ENCODE results near the gene CPZ. TPM values are rescaled to one million over a fixed set of nuclear protein-coding genes. Genes with fewer than 3 reads are reported as not detected.
A peak's percentile ranks its signal among the peaks of the same experiment; 100 is the strongest.

Gene CPZ
- 6.7 TPM for polyA plus RNA-seq (2013, experiment 1 of 2)
- 6.7 TPM for polyA plus RNA-seq (2013, experiment 2 of 2)

DNA sequence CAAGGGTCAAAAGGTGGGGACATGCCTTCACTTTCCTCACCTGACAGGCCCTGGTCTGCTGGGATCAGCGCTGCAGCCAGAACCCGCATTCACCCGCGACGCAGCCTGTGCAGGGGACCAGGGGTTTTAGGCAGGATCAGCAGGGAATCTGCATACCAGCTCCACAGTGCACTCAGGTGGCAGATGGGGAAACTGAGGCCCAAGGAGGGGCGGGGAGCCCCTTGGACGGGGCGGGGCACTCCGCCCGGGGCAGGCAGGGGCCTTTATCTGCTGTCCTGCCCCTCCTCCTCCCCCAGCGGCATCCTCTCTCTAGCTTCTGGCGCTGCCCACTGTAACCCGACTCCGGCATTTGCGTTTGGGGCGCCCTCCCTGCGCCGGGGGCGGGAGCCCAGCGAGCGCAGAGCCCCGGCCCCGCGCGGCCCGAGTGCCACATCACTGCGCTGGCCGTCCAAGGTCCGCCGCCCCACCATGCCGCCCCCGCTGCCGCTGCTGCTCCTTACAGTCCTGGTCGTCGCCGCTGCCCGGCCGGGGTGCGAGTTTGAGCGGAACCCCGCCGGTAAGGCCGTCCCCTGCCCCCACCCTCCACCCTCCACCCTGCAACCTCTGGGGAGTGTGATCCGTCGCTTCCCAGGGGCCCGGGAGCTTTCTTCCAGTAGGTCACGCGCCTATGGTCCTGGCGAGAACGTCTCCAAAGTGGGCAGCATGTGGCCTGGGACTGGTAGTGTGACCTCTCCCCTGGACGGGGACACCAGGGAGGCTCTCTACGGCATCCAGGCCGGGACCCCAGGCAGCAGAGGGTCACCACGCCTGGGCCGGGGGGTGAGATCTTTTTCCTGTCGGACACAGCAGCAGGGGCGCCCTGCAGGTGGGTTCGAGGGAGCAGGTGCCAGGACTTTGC, at the start of gene CPZ:
Gene CPZ, plus strand, starts transcription at position 400 of the 898 bp plus-strand sequence. Its CDS starts 69 bp downstream, at position 469.
- Histone ChIP-seq H3K9me3 (replicated peaks in 1 of 2; ENCODE audit: control insufficient read depth in 2 of 2, insufficient read depth in 1 of 2, low read depth in 1 of 2, low read length in 2 of 2) (peaks cover 0 to 2% of the 10 kb centered on the region in 2 donors), H3K4ac (ENCODE audit: low read length) (peak within 1 kb of the TSS; percentile 27), H3K23ac (ENCODE audit: low read depth, low read length, poor library complexity) (peak within 1 kb of the TSS; percentile 86), H3K14ac (ENCODE audit: low read length) (no peak within 1 kb of the TSS), H3K4me1 (ENCODE audit: control insufficient read depth in 2 of 2, insufficient read depth in 1 of 2, low read depth in 1 of 2, low read length in 2 of 2) (peaks cover 0 to 34% of the 10 kb centered on the region in 2 donors), H2BK5ac (ENCODE audit: low read length) (peak within 1 kb of the TSS; percentile 76), H3K36me3 (replicated peaks in 1 of 2; ENCODE audit: control insufficient read depth in 2 of 2, insufficient read depth in 2 of 2, low read length in 2 of 2) (no peaks in the 10 kb centered on the region), H2BK12ac (ENCODE audit: low read length) (peak within 1 kb of the TSS; percentile 88), H3K4me3 (ENCODE audit: low read length in 2 of 2) (peak within 1 kb of the TSS in 1 of 2 donors; percentile 78), H3K9ac (ENCODE audit: low read depth, low read length, poor library complexity) (peak within 1 kb of the TSS; percentile 56), H3K27me3 (ENCODE audit: control insufficient read depth in 3 of 3, insufficient read depth in 3 of 3, low read depth in 1 of 3, low read length in 3 of 3) (peaks cover 0 to 55% (median 13%) of the 10 kb centered on the region in 3 experiments), H3K18ac (ENCODE audit: low read length) (peak within 1 kb of the TSS; percentile 92), H3K4me2 (ENCODE audit: insufficient read depth, low read length, poor library complexity, severe bottlenecking) (peak within 1 kb of the TSS; percentile 90), H2AK5ac (ENCODE audit: low read depth, low read length) (peak within 1 kb of the TSS; percentile 95), H3K79me1 (ENCODE audit: low read depth, low read length) (no peaks in the 10 kb centered on the region), H4K8ac (ENCODE audit: low read depth, low read length) (no peak within 1 kb of the TSS), H2BK15ac (ENCODE audit: low read length) (peak within 1 kb of the TSS; percentile 86), H4K91ac (ENCODE audit: low read depth, low read length, poor library complexity) (no peak within 1 kb of the TSS), H2BK120ac (ENCODE audit: low read depth, low read length) (peak within 1 kb of the TSS; percentile 9), H3K27ac (replicated peaks; ENCODE audit: low read length) (no peak within 1 kb of the TSS), H2AFZ (ENCODE audit: low read length) (peak within 1 kb of the TSS; percentile 68)
- no CpG with 5 or more reads among the region's 58 CpGs for WGBS, 2 donors (ENCODE audit: extremely low coverage in 2 of 2, insufficient read length in 2 of 2, insufficient replicate concordance in 1 of 2)
- DNase-seq (ENCODE audit: low spot score) = peak; percentile 64

DNA sequence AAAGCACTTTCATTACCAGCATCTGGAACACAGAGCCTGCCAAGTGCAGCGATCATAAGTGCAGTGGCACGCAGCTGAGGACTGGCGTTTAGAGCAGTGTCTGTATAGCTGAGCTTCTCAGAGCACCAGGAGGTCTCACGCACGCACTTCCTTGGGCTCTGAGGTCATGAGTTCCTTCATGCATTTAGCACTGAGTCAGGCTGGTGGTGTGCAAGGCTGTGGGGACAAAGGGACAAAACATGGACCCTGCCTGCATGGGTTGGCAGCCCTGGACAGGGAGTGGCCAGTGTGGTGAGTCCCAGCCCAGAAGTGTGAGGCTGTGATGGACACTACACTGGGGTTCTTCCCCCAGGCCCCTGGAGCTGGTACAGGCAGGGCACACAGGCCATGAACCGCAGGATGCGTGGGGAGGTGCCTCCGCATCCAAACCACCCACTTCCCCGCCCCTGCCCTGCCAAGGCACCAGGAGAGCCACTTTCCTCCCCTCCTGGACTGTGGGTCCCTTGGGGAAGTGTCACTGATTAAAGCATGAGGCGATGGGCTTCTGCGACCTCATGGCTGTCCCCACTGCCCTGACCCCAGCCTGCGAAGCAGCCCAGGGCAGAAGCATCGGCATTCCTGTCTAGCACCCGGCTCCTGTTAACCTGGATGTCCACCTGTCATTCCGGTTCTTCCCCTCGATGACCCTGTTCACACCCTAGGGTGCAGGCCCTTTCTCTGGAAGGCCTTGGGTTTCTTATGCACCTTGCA, 49.6 kb upstream of the CPZ start:
- Histone ChIP-seq H3K18ac (ENCODE audit: low read length) (peak overlapping the region; percentile 67), H2AFZ (ENCODE audit: low read length) (no peak overlapping the region), H2AK5ac (ENCODE audit: low read depth, low read length) (peak overlapping the region; percentile 48), H3K4me3 (ENCODE audit: low read length in 2 of 2) (no peak overlapping the region), H3K9ac (ENCODE audit: low read depth, low read length, poor library complexity) (peak overlapping the region; percentile 7), H2BK120ac (ENCODE audit: low read depth, low read length) (no peak overlapping the region), H3K4me1 (ENCODE audit: control insufficient read depth in 2 of 2, insufficient read depth in 1 of 2, low read depth in 1 of 2, low read length in 2 of 2) (no peaks in the 10 kb centered on the region), H2BK15ac (ENCODE audit: low read length) (no peak overlapping the region), H2BK12ac (ENCODE audit: low read length) (no peak overlapping the region), H3K79me1 (ENCODE audit: low read depth, low read length) (no peaks in the 10 kb centered on the region), H3K23ac (ENCODE audit: low read depth, low read length, poor library complexity) (peak overlapping the region; percentile 5), H2BK5ac (ENCODE audit: low read length) (no peak overlapping the region), H3K36me3 (replicated peaks in 1 of 2; ENCODE audit: control insufficient read depth in 2 of 2, insufficient read depth in 2 of 2, low read length in 2 of 2) (no peaks in the 10 kb centered on the region), H3K4me2 (ENCODE audit: insufficient read depth, low read length, poor library complexity, severe bottlenecking) (no peak overlapping the region), H3K27ac (replicated peaks; ENCODE audit: low read length) (no peak overlapping the region), H4K91ac (ENCODE audit: low read depth, low read length, poor library complexity) (no peak overlapping the region), H3K27me3 (ENCODE audit: control insufficient read depth in 3 of 3, insufficient read depth in 3 of 3, low read depth in 1 of 3, low read length in 3 of 3) (no peaks in the 10 kb centered on the region), H3K9me3 (replicated peaks in 1 of 2; ENCODE audit: control insufficient read depth in 2 of 2, insufficient read depth in 1 of 2, low read depth in 1 of 2, low read length in 2 of 2) (no peaks in the 10 kb centered on the region), H3K4ac (ENCODE audit: low read length) (no peak overlapping the region), H4K8ac (ENCODE audit: low read depth, low read length) (no peak overlapping the region), H3K14ac (ENCODE audit: low read length) (peak overlapping the region; percentile 47)
- no CpG with 5 or more reads among the region's 16 CpGs for WGBS, 2 donors (ENCODE audit: extremely low coverage in 2 of 2, insufficient read length in 2 of 2, insufficient replicate concordance in 1 of 2)
- DNase-seq (ENCODE audit: low spot score) = no peak

DNA sequence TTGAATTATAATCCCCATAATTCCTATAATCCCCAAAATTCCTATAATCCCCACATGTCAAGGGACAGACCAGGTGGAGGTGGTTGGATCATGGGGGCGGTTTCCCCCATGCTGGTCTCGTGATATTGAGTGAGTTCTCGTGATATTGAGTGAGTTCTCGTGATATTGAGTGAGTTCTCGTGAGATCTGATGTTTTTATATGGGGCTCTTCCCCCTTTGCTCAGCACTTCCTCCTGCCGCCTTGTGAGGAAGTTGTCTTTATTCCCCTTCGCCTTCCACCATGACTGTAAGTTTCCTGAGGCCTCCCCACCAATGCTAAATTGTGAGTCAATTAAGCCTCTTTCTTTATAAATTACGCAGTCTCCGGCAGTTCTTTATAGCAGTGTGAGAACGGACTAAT, 48.9 kb upstream of the CPZ start:
- H3K14ac ChIP-seq (ENCODE audit: low read length) = no peak overlapping the region
- no CpG with 5 or more reads among the region's 10 CpGs for WGBS, 2 donors (ENCODE audit: extremely low coverage in 2 of 2, insufficient read length in 2 of 2, insufficient replicate concordance in 1 of 2)

DNA sequence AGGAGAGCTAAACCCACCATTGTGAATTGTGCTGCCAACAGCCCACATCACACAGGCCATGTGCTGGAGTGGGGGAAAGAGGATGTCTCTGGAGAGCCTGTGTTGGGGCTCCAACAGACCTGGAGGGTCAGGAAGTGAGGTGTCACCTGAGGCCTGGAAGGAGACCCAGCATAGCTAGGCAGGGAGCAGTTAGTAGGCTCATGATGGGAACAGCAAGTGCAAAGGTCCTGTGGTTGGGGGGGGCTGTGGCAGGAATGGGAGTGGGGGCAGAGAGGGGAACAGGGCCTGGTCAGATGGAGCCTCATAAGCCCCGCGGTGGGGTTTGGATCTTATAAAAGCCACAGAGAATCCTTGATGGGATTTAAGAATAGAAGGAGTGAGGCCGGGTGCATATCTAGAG, 48.3 kb upstream of the CPZ start:
- Histone ChIP-seq H2BK5ac (ENCODE audit: low read length) (no peak overlapping the region), H3K9me3 (replicated peaks in 1 of 2; ENCODE audit: control insufficient read depth in 2 of 2, insufficient read depth in 1 of 2, low read depth in 1 of 2, low read length in 2 of 2) (no peaks in the 10 kb centered on the region), H3K4me2 (ENCODE audit: insufficient read depth, low read length, poor library complexity, severe bottlenecking) (no peak overlapping the region), H3K4ac (ENCODE audit: low read length) (no peak overlapping the region), H2BK120ac (ENCODE audit: low read depth, low read length) (no peak overlapping the region), H2AK5ac (ENCODE audit: low read depth, low read length) (peak overlapping the region; percentile 60), H4K91ac (ENCODE audit: low read depth, low read length, poor library complexity) (no peak overlapping the region), H4K8ac (ENCODE audit: low read depth, low read length) (peak overlapping the region; percentile 48), H3K14ac (ENCODE audit: low read length) (peak overlapping the region; percentile 12), H2AFZ (ENCODE audit: low read length) (no peak overlapping the region), H3K9ac (ENCODE audit: low read depth, low read length, poor library complexity) (no peak overlapping the region), H3K4me3 (ENCODE audit: low read length in 2 of 2) (no peak overlapping the region), H3K23ac (ENCODE audit: low read depth, low read length, poor library complexity) (no peak overlapping the region), H3K36me3 (replicated peaks in 1 of 2; ENCODE audit: control insufficient read depth in 2 of 2, insufficient read depth in 2 of 2, low read length in 2 of 2) (no peaks in the 10 kb centered on the region), H3K27me3 (ENCODE audit: control insufficient read depth in 3 of 3, insufficient read depth in 3 of 3, low read depth in 1 of 3, low read length in 3 of 3) (peaks cover 0 to 2% (median 0%) of the 10 kb centered on the region in 3 experiments), H2BK12ac (ENCODE audit: low read length) (peak overlapping the region; percentile 64), H3K4me1 (ENCODE audit: control insufficient read depth in 2 of 2, insufficient read depth in 1 of 2, low read depth in 1 of 2, low read length in 2 of 2) (no peaks in the 10 kb centered on the region), H3K27ac (replicated peaks; ENCODE audit: low read length) (no peak overlapping the region), H3K18ac (ENCODE audit: low read length) (no peak overlapping the region), H3K79me1 (ENCODE audit: low read depth, low read length) (no peaks in the 10 kb centered on the region), H2BK15ac (ENCODE audit: low read length) (no peak overlapping the region)
- DNase-seq (ENCODE audit: low spot score) = no peak
- no CpG with 5 or more reads among the region's 3 CpGs for WGBS, 2 donors (ENCODE audit: extremely low coverage in 2 of 2, insufficient read length in 2 of 2, insufficient replicate concordance in 1 of 2)

More for the DNA sequence above, 48.9 kb upstream of the CPZ start:
- H3K4ac ChIP-seq (ENCODE audit: low read length) = no peak overlapping the region
- H2AK5ac ChIP-seq (ENCODE audit: low read depth, low read length) = no peak overlapping the region
- no peaks in the 10 kb centered on the region for H3K9me3 ChIP-seq (replicated peaks in 1 of 2; ENCODE audit: control insufficient read depth in 2 of 2, insufficient read depth in 1 of 2, low read depth in 1 of 2, low read length in 2 of 2)
- DNase-seq (ENCODE audit: low spot score) = no peak
- H4K91ac ChIP-seq (ENCODE audit: low read depth, low read length, poor library complexity) = no peak overlapping the region
- H3K27me3 ChIP-seq (ENCODE audit: control insufficient read depth in 3 of 3, insufficient read depth in 3 of 3, low read depth in 1 of 3, low read length in 3 of 3) = no peaks in the 10 kb centered on the region
- no peak overlapping the region for H2BK120ac ChIP-seq (ENCODE audit: low read depth, low read length)
- no peak overlapping the region for H3K4me3 ChIP-seq (ENCODE audit: low read length in 2 of 2)
- H3K36me3 ChIP-seq (replicated peaks in 1 of 2; ENCODE audit: control insufficient read depth in 2 of 2, insufficient read depth in 2 of 2, low read length in 2 of 2) = no peaks in the 10 kb centered on the region
- no peak overlapping the region for H3K9ac ChIP-seq (ENCODE audit: low read depth, low read length, poor library complexity)
- no peak overlapping the region for H2BK12ac ChIP-seq (ENCODE audit: low read length)
- no peak overlapping the region for H3K27ac ChIP-seq (replicated peaks; ENCODE audit: low read length)
- no peak overlapping the region for H2BK5ac ChIP-seq (ENCODE audit: low read length)
- no peaks in the 10 kb centered on the region for H3K4me1 ChIP-seq (ENCODE audit: control insufficient read depth in 2 of 2, insufficient read depth in 1 of 2, low read depth in 1 of 2, low read length in 2 of 2)
- no peak overlapping the region for H4K8ac ChIP-seq (ENCODE audit: low read depth, low read length)
- H3K79me1 ChIP-seq (ENCODE audit: low read depth, low read length) = no peaks in the 10 kb centered on the region
- H2BK15ac ChIP-seq (ENCODE audit: low read length) = no peak overlapping the region
- H3K4me2 ChIP-seq (ENCODE audit: insufficient read depth, low read length, poor library complexity, severe bottlenecking) = no peak overlapping the region
- H3K18ac ChIP-seq (ENCODE audit: low read length) = no peak overlapping the region
- no peak overlapping the region for H3K23ac ChIP-seq (ENCODE audit: low read depth, low read length, poor library complexity)
- no peak overlapping the region for H2AFZ ChIP-seq (ENCODE audit: low read length)

All from neuronal stem cell (in vitro differentiated cells).